ENCODE measurements around the gene MTMR2.

DNA sequence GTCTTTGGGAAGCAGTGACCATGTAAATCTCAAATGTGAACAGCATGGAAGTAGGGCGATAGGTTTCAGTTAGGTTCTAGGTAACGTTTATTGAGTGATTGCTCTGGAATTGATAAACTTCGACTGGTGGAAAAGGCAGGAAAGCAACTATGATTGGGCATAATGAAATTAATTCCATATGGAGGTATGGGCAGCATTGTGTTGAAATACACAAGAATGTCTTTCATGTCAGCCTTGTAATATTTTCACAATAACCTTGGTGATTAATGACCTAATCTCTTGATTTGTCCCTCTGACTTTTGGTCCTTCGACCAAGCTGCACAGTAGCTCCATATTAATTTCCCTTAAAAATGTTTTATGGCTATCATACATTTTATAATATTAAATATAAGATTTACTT, 130.8 kb downstream of the MTMR2 start:
- TF ChIP-seq, protein P1, sequence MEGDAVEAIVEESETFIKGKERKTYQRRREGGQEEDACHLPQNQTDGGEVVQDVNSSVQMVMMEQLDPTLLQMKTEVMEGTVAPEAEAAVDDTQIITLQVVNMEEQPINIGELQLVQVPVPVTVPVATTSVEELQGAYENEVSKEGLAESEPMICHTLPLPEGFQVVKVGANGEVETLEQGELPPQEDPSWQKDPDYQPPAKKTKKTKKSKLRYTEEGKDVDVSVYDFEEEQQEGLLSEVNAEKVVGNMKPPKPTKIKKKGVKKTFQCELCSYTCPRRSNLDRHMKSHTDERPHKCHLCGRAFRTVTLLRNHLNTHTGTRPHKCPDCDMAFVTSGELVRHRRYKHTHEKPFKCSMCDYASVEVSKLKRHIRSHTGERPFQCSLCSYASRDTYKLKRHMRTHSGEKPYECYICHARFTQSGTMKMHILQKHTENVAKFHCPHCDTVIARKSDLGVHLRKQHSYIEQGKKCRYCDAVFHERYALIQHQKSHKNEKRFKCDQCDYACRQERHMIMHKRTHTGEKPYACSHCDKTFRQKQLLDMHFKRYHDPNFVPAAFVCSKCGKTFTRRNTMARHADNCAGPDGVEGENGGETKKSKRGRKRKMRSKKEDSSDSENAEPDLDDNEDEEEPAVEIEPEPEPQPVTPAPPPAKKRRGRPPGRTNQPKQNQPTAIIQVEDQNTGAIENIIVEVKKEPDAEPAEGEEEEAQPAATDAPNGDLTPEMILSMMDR (IDR thresholded peaks at IDR 0.05), result no peak
- TF ChIP-seq EZH2phosphoT487 (IDR thresholded peaks at IDR 0.05) (no peak), EZH2 (IDR thresholded peaks at IDR 0.05) (no peak)

All from neural progenitor cell (in vitro differentiated cells).